Endothelial cell of umbilical vein (primary cell): ENCODE data around the gene GJD2. TPM values are rescaled to one million over a fixed set of nuclear protein-coding genes. Genes with fewer than 3 reads are reported as not detected.

Source experiments
- BruUV-seq: library from RNA; stranded (reverse); fragments of 400-500 nt; replicated peaks from 2 replicates; lab custom pipeline; 2021; lab: Mats Ljungman, UMichigan
- CTCF ChIA-PET: fragments of 300-600, 350-600 bp; sonication (Branson Sonifier 250); formaldehyde crosslinking; loops from one replicate; lab custom pipeline; 2021; ENCODE audit warnings: antibody characterized with exemption, inconsistent platforms; lab: Charles Lee
- POLR2A ChIA-PET: fragments of 300-600, 350-600 bp; sonication (Branson Sonifier 250); formaldehyde crosslinking; loops from one replicate; lab custom pipeline; 2021; ENCODE audit warnings: antibody characterized with exemption, inconsistent platforms; lab: Charles Lee
- DNase-seq: peaks from one replicate; pipeline ENCODE4 v3.0.0-alpha.2; 2011; ENCODE audit warnings: low read depth, low spot score
- FAIRE-seq: peaks from 2 replicates; lab custom pipeline; 2011; peaks lifted over from hg19 to GRCh38; lab: Jason Lieb, UNC
- H2AFZ ChIP-seq: 2 replicates; pipeline ENCODE4 v1.6.0; 2012; ENCODE audit warnings: low read depth, low read length, control low read depth, inconsistent platforms
- H3K27ac ChIP-seq: 2 replicates; pipeline ENCODE4 v1.5.1; 2011; ENCODE audit warnings: low read depth, mild to moderate bottlenecking, control low read depth, low read length, moderate library complexity; ENCODE audit not compliant: insufficient read depth
- H3K27me3 ChIP-seq, 2 experiments: 2 replicates each; pipeline versions ENCODE4 v1.6.0 to v1.6.1; 2011; ENCODE audit warnings: low read length in 2 of 2, mixed read lengths in 1 of 2; ENCODE audit not compliant: control insufficient read depth in 2 of 2, insufficient read depth in 2 of 2
- H3K36me3 ChIP-seq, 2 experiments: 2 replicates in 1 of 2; 3 replicates in 1 of 2; pipeline ENCODE4 v1.5.1; 2011; ENCODE audit warnings: low read length in 2 of 2, mild to moderate bottlenecking in 1 of 2, moderate library complexity in 1 of 2; ENCODE audit not compliant: control insufficient read depth in 2 of 2, insufficient read depth in 2 of 2; ENCODE audit errors: extremely low read depth in 1 of 2
- H3K4me1 ChIP-seq: 3 replicates; pipeline ENCODE4 v1.5.1; 2011; ENCODE audit warnings: mild to moderate bottlenecking, low read length; ENCODE audit not compliant: control insufficient read depth, insufficient read depth; ENCODE audit errors: extremely low read depth
- H3K4me2 ChIP-seq: 2 replicates; pipeline ENCODE4 v1.6.1; 2011; ENCODE audit warnings: low read length, control low read depth, mixed read lengths; ENCODE audit not compliant: insufficient read depth
- H3K4me3 ChIP-seq, 3 experiments: fragments of 200-600 bp in 1 of 3; sonication (generic), shearing (Covaris generic) in 1 of 3; replicated peaks in 1 of 3; 2 replicates each; pipeline ENCODE4 v1.5.1; 2011 to 2016; ENCODE audit warnings: control low read depth in 3 of 3, low read length in 3 of 3, mild to moderate bottlenecking in 2 of 3, inconsistent platforms in 1 of 3, low read depth in 1 of 3, moderate library complexity in 1 of 3; ENCODE audit not compliant: insufficient read depth in 1 of 3
- H3K79me2 ChIP-seq: 2 replicates; pipeline ENCODE4 v1.6.0; 2012; ENCODE audit warnings: low read length, inconsistent platforms; ENCODE audit not compliant: control insufficient read depth, insufficient read depth
- H3K9ac ChIP-seq: replicated peaks from 2 replicates; pipeline ENCODE3; 2011; ENCODE audit warnings: low read length, control low read depth; ENCODE audit not compliant: insufficient read depth; ENCODE audit errors: extremely low read depth
- H3K9me1 ChIP-seq: replicated peaks from 3 replicates; pipeline ENCODE4 v1.6.0; 2011; ENCODE audit warnings: mild to moderate bottlenecking, low read length; ENCODE audit not compliant: control insufficient read depth, insufficient read depth; ENCODE audit errors: extremely low read depth
- H3K9me3 ChIP-seq: replicated peaks from 2 replicates; pipeline ENCODE4 v1.5.1; 2012; ENCODE audit warnings: low read length, inconsistent platforms; ENCODE audit not compliant: control insufficient read depth, insufficient read depth
- H4K20me1 ChIP-seq: replicated peaks from 2 replicates; pipeline ENCODE3; 2011; ENCODE audit warnings: mild to moderate bottlenecking, low read length; ENCODE audit not compliant: control insufficient read depth, insufficient read depth; ENCODE audit errors: extremely low read depth
- FOS ChIP-seq: IDR thresholded peaks from 2 replicates; pipeline ENCODE4 v1.6.1; 2011; ENCODE audit warnings: mild to moderate bottlenecking, low read length, moderate library complexity, borderline replicate concordance; ENCODE audit not compliant: insufficient read depth
- JUN ChIP-seq: IDR thresholded peaks from 2 replicates; pipeline ENCODE4 v1.6.1; 2011; ENCODE audit warnings: borderline replicate concordance, low read depth; ENCODE audit not compliant: insufficient read length, insufficient read depth
- MYC ChIP-seq: IDR thresholded peaks from one replicate; pipeline ENCODE4 v1.6.1; 2011; ENCODE audit warnings: mild to moderate bottlenecking, low read depth, low read length
- POLR2AphosphoS5 ChIP-seq: IDR thresholded peaks from 2 replicates; pipeline ENCODE4 v1.6.1; 2012; ENCODE audit warnings: low read depth, mild to moderate bottlenecking, control low read depth, low read length, moderate library complexity; ENCODE audit not compliant: insufficient read depth
- dilution Hi-C: fragments of 300-500 bp; cut with MboI; formaldehyde crosslinking; loops from one replicate; pipeline ENCODE4 v1.15.0; 2019; ENCODE audit warnings: low sequenced_read_pairs; ENCODE audit not compliant: extremely low pct_ligation_motif_present
- intact Hi-C: fragments of 100-400 bp; cut with micrococcal nuclease; formaldehyde crosslinking; loops from one replicate; pipeline ENCODE4 v1.10.0; 2022
- polyA plus RNA-seq, 4 experiments: library from polyadenylated mRNA; depleted of rRNA in 3 of 4; stranded (reverse) in 3 of 4; unstranded in 1 of 4; fragments of >200 nt; gene quantifications; 2 replicates each; pipeline versions ENCODE4 v1.2.1 to v1.2.3, GENCODE V29; 2011 to 2012; ENCODE audit warnings: missing spikeins in 1 of 4
- total RNA-seq: library from RNA; stranded (reverse); gene quantifications from 2 replicates; pipeline ENCODE4 v1.2.3, GENCODE V29; 2021
- TF ChIP-seq, protein P1 (sequence below), 2 donors: IDR thresholded peaks; 1 replicate in 1 of 2; 2 replicates in 1 of 2; pipeline ENCODE4 v1.5.1; 2011; ENCODE audit warnings: low read length in 2 of 2, mild to moderate bottlenecking in 2 of 2, moderate library complexity in 2 of 2, control low read depth in 1 of 2, inconsistent platforms in 1 of 2, low read depth in 1 of 2; ENCODE audit not compliant: insufficient read depth in 1 of 2; ENCODE audit errors: extremely low read depth in 1 of 2

Gene GJD2
- total and polyA plus RNA-seq, 2 donors (not counting 3 experiments of a cell fraction or from before 2014, with no cell fraction given), result not detected

DNA sequence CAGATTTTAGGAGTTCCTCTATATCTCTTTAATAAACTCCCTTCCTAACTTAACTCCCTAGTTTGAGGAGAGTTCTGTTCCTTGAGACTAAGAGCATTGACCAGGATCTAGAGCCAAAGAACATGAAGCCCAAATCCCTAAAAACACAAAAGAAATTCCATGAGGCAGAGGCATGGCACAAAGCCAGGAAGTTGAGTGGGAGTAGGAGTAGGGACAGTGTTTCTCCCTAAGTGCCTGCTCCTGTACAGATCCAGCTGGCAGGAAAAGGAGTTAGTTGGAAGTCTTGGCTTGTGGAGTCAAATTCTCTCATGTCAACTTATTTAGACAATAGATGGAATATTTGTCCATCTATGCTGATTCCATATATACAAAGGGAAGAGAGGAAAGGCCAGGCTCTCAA is 29.2 kb upstream of the GJD2 start:
- Histone ChIP-seq H3K4me2 (no peak overlapping the region), H3K36me3 (no peaks in the 10 kb centered on the region), H3K79me2 (no peaks in the 10 kb centered on the region), H3K9ac (no peak overlapping the region), H3K9me3 (no peaks in the 10 kb centered on the region), H3K4me1 (no peaks in the 10 kb centered on the region), H2AFZ (no peak overlapping the region), H3K4me3 (no peak overlapping the region), H3K27me3 (peaks cover 9 to 10% of the 10 kb centered on the region in 2 experiments), H3K9me1 (no peaks in the 10 kb centered on the region), H3K27ac (no peak overlapping the region), H4K20me1 (no peaks in the 10 kb centered on the region)
- FAIRE-seq (no peak), DNase-seq (no peak)
- CTCF ChIA-PET, result no interaction called here
- intact Hi-C loops (no loop called here), dilution Hi-C loops (no loop called here)
- POLR2A ChIA-PET, result no interaction called here
- TF ChIP-seq, protein P1, sequence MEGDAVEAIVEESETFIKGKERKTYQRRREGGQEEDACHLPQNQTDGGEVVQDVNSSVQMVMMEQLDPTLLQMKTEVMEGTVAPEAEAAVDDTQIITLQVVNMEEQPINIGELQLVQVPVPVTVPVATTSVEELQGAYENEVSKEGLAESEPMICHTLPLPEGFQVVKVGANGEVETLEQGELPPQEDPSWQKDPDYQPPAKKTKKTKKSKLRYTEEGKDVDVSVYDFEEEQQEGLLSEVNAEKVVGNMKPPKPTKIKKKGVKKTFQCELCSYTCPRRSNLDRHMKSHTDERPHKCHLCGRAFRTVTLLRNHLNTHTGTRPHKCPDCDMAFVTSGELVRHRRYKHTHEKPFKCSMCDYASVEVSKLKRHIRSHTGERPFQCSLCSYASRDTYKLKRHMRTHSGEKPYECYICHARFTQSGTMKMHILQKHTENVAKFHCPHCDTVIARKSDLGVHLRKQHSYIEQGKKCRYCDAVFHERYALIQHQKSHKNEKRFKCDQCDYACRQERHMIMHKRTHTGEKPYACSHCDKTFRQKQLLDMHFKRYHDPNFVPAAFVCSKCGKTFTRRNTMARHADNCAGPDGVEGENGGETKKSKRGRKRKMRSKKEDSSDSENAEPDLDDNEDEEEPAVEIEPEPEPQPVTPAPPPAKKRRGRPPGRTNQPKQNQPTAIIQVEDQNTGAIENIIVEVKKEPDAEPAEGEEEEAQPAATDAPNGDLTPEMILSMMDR (IDR thresholded peaks at IDR 0.05; ENCODE audit: extremely low read depth in 1 of 2, insufficient read depth in 1 of 2, low read depth in 1 of 2, low read length in 2 of 2), result no peak
- no peak for TF ChIP-seq MYC
- TF ChIP-seq JUN, result no peak
- TF ChIP-seq POLR2AphosphoS5, result no peak
- no peak for TF ChIP-seq FOS
- BruUV-seq, result no TSS peak

DNA sequence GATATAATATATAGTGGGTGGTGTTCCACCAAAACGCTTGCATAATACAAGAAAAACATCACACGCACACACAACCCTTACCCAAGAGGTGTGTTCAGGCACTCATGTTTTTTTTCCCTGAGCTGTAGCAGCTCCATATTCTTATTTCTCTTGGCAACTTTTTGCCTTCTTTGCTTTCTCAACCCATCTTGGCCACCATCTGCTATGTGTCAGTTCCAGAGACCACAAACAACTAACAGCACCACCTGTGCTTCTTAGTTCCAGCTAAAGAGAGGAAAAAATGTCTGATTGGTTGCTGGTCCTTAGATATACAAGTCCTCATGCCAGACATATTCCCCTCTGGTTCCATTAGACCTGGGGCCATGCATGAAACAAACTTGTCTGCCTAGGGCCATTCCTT is 28.6 kb upstream of the GJD2 start:
- no peaks in the 10 kb centered on the region for H3K79me2 ChIP-seq
- intact Hi-C loops (no loop called here), dilution Hi-C loops (no loop called here)
- DNase-seq (no peak), FAIRE-seq (no peak)
- no peak for TF ChIP-seq MYC
- H3K27ac ChIP-seq, result no peak overlapping the region
- no peaks in the 10 kb centered on the region for H3K36me3 ChIP-seq
- no TSS peak for BruUV-seq
- H3K27me3 ChIP-seq, result peaks cover 8 to 10% of the 10 kb centered on the region in 2 experiments
- no peaks in the 10 kb centered on the region for H3K4me1 ChIP-seq
- no peak overlapping the region for H3K9ac ChIP-seq
- ChIA-PET POLR2A (no interaction called here), CTCF (no interaction called here)
- no peaks in the 10 kb centered on the region for H3K9me3 ChIP-seq
- H2AFZ ChIP-seq, result no peak overlapping the region
- no peaks in the 10 kb centered on the region for H4K20me1 ChIP-seq
- no peaks in the 10 kb centered on the region for H3K9me1 ChIP-seq
- H3K4me3 ChIP-seq, result no peak overlapping the region
- H3K4me2 ChIP-seq, result no peak overlapping the region
